Measurements from ENCODE around the gene LTBP1.
"Not testable (repeated sequence)": the region's sequence is repeated elsewhere in the genome, so short reads cannot be mapped to it uniquely, and the experiment has no call there.

The LTBP1 gene

GRCh38 chr2:32965523-32966171 lies 18.9 kb downstream of the LTBP1 start:
- no peak for DNase-seq (ENCODE audit: low spot score)

DNA sequence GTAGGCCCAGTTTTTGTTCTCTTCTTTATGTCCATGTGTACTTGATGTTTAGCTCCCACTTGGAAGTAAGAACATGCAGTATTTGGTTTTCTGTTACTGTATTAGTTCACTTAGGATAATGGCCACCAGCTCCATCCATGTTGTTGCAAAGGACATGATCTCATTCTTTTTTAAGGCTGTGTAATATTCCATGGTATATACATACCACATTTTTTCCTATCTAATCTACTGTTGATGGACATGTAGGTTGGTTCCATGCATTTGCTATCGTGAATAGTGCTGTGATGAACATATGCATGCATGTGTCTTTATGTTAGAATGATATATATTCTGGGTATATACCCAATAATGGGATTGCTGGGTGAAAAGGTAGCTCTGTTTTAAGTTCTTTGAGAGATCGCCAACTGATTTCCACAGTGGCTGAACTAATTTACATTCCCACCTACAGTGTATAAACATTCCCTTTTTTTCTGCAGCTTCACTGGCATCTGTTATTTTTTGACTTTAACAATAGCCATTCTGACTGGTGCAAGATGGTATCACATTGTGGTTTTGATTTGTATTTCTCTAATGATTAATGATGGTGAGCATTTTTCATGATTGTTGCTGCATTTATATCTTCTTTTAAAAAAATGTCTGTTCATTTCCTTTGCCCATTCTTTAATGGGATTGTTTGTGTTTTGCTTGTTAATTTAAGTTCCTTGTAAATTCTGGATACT lies 22.9 kb downstream of the LTBP1 start:
- DNase-seq (ENCODE audit: low spot score), result no peak

DNA sequence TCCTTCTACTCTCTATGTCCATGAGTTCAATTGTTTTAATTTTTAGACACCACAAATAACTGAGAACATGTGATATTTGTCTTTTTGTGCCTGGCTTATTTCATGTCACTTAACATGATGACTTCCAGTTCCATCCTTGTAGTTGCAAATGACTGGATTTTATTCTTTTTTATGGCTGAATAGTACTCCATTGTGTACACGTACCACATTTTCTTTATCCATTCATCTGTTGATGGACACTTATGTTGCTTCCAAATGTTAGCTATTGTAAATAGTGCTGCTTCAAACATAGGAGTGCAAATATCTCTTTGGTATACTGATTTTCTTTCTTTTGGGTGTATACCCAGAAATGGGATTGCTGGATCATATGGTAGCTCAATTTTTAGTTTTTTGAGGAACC lies 27.0 kb downstream of the LTBP1 start:
- not testable (repeated sequence) for DNase-seq (ENCODE audit: low spot score)

DNA sequence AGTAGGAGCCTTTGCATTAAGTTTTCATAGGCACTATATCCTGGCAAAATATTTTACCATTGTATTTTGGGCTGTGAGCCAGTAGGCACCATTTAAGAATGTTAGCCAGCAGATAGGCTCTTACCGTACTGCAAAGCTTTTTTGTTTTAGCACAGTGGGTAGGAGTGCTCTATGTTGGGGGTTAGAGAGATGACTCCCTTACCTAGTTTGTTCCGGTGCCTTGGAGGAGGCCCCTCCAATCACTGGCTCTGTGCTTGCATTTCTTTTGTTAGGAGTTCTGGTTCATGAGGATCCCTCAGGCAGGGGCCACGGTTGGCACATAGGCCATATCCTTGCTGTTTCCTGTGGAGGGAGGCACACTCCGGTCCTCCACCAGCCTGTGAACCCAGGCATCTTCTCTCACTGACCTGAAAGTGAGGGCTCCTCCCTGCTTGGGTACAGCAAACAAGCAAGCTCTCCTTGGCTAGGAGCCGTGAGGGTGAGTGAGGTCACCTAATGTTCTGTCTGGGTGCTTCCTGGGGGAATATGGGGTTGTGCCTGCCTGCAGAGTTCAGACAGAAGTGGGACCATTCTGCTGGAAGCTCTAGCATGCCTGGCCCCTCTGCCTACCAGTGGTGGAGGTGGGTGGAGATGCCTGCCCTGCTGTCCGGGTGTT lies 29.8 kb downstream of the LTBP1 start:
- no peak for DNase-seq (ENCODE audit: low spot score)

DNA sequence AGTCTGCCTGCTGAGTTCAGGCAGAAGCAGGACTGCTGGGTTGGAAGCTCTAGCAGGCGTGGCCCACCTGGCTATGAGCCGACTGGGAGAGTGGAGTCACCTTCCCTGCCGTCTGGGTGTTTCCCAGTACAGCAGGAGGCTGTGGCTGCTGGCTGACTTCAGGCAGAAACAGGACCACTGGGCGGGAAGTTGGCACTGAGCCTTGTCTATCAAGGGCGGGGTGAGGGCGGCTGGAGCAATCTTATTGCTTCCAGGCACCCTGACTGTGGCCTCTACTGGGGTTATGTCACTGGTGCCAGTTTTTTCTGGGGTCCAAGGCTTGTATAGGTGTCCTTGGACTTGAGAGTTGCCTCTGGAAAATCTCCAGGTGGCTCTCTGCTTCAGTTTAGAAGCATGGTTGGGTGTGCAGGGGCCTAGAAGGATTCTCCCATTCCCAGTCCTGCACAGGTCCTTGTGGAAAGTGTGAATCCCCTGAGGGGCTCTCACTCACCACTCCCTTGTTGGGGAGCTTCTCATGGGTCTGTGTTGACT lies 30.5 kb downstream of the LTBP1 start:
- DNase-seq (ENCODE audit: low spot score), result no peak

- DNase-seq (ENCODE audit: low spot score), result no peak
Measured at GRCh38 chr2:32981612-32982011, 34.9 kb downstream of the LTBP1 start.

- DNase-seq (ENCODE audit: low spot score), result not testable (repeated sequence)
Measured at GRCh38 chr2:32983193-32983924, 36.6 kb downstream of the LTBP1 start.

DNA sequence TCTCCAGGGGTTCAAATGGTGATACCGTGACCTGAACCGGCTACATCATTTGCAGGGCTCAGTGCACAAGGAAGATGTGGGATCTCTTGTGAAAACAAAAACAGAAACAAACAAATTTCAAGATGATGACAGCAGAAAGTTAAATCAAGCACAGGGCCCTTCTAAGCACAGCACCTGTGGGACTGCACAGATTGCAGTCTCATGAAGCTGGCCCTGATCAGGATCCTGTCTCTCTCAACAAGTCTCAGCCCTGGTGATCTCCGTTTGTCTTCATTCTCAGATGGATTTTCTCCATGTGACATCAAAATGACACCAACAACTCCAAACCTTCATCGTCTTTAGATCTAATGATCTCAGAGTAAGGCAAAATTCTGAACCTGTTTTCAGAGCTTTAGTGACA lies 39.7 kb downstream of the LTBP1 start:
- DNase-seq (ENCODE audit: low spot score), result no peak

DNA sequence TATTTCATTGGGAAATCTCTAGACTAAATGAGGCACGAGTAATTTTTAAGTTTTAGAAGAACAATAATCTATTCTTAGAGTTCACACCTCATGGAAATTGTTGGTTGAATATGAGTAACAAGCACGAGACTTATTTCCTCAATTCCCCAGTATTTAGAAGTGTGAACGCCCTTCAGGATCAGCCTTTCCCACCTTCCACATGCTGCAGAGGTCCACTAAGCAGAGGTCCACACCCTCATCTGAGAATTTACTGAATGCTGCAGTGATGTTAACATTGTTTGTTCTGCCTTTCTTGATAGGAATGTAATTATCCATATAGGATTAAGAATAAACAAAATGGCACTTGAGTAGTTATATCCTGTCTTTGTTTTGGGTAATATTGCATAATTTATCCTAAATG lies 41.8 kb downstream of the LTBP1 start:
- DNase-seq (ENCODE audit: low spot score), result no peak

DNA sequence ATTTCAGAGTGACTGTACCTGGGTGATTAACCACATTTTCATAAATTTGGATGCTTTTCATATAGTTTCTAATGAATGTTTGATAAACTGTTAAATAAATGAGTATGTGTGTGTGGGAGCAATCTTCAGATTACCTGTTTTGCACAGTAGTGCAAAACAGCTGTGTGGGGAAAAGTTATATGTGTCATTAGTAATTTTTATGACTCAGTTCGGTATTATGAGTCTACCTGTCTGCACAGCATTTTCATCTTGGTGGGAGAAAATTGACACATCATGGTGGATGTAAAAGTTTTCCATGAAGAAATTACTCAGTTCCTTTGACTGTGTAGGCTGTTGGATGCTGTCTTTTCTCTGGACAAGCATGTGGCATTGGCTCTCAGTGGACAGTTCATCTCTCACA lies 43.8 kb downstream of the LTBP1 start:
- no peak for DNase-seq (ENCODE audit: low spot score)

GRCh38 chr2:32991091-32991845 lies 44.5 kb downstream of the LTBP1 start:
- no peak for DNase-seq (ENCODE audit: low spot score)

DNA sequence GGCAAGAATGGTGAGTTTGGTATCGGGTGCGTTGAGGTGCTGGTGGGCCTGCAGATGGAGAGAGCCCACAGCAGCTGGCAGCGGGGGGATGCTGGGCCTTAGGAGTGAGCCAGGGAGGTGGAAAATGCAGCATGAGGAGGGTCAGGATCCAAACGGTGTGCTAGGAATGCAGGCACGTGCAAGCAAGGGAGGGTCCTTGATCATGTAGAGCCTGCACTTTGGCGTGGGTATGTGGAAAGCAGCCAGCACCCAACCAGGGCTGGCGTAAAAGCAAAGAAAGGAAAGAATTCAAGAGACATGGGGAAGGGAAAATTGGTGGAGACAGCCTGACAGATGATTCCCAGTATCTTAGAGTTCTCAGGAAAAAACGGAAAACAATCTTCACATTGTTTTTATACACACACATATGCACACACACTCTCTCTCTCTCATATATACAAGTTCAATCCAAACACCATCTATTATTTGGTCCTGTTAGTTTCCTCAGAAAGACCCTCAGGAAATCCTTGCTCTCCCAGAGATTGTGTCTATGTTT lies 46.3 kb downstream of the LTBP1 start:
- DNase-seq (ENCODE audit: low spot score), result no peak

- no peak for DNase-seq (ENCODE audit: low spot score)
Measured at GRCh38 chr2:32997705-32998104, 51.0 kb downstream of the LTBP1 start.

GRCh38 chr2:33000986-33001385 lies 54.2 kb downstream of the LTBP1 start:
- no peak for DNase-seq (ENCODE audit: low spot score)

GRCh38 chr2:33001823-33002222 lies 55.1 kb downstream of the LTBP1 start:
- no peak for DNase-seq (ENCODE audit: low spot score)

- DNase-seq (ENCODE audit: low spot score), result no peak
Measured at GRCh38 chr2:33002863-33003262, 56.1 kb downstream of the LTBP1 start.

GRCh38 chr2:33005057-33005456 lies 58.3 kb downstream of the LTBP1 start:
- DNase-seq (ENCODE audit: low spot score), result no peak

DNA sequence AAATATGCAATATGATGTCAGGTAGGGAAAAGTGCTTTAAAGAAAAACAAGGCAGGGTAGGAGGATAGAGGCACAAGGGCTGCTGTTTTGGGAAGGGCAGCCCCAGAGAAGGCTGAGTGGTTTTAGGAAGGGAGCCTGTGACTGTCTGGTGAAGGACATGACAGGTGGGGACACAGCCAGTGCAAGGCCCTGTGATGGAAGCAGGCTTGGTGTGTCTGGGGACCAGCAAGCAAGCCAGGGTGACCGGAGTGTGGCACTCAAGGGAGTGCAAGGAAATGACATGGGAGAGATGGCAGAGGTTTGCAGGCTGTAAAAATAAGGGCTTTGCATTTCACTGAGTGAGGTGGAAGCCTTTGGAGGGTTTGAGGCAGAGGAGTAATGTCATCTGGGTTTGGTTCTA lies 62.0 kb downstream of the LTBP1 start:
- DNase-seq (ENCODE audit: low spot score), result no peak

DNA sequence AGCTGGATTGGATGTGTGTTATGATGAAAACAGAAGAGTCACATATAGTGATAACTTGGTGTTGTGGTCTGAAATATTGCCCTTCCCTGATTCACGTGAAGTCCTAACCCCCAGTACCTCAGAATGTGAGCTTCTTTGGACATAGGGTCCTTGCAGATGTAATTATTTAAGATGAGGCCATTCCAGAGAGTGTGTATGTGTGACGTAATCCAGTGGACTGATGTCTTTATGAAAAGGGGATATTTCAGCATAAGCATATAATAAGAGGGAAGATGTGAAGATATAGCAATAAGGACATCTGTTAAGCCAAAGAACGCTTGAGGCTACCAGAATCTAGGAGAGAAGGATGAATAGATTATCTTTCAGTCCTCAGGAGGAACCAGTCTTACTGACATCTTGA lies 62.5 kb downstream of the LTBP1 start:
- no peak for DNase-seq (ENCODE audit: low spot score)

- DNase-seq (ENCODE audit: low spot score), result no peak
Measured at GRCh38 chr2:33011373-33011772, 64.6 kb downstream of the LTBP1 start.

DNA sequence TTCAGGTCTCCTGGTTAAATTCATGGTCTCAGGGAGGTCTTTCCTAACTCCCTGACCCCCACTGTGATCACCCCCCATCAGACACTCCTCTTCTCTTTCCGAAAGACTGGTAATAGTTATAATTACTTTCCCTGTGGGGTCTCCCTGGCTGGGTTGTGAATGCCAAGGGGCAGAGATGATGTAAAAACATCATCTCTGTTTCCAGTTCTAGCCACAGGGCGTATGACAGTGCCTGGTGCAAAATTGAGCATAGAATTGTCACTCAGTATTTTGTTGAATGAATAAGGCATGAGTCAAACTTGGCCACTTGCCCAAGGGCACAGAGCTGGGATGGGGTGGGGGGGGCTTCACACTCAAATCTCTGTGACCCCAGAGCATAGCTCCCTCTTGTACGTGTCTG lies 65.2 kb downstream of the LTBP1 start:
- DNase-seq (ENCODE audit: low spot score), result no peak

Data from HuH-7.5 (cell line).